Small intestine (tissue), 7 donors: ENCODE data around the gene CRYL1. TPM values are rescaled to one million over a fixed set of nuclear protein-coding genes. Genes with fewer than 3 reads are reported as not detected.

Experiments
- DNase-seq, 2 donors: peaks; one replicate each; pipeline versions ENCODE4 v3.0.0 to v3.0.0-alpha.2; 2013
- FAIRE-seq: peaks from 2 replicates; lab custom pipeline; 2012; peaks lifted over from hg19 to GRCh38; lab: Jason Lieb, UNC
- H3K27ac ChIP-seq, 3 donors: one replicate each; pipeline ENCODE4 v1.5.1; 2013; ENCODE audit warnings: low read length in 2 of 3, mild to moderate bottlenecking in 2 of 3, control low read depth in 1 of 3, inconsistent platforms in 1 of 3, low read depth in 1 of 3, moderate library complexity in 1 of 3
- H3K27me3 ChIP-seq, 3 donors: one replicate each; pipeline ENCODE4 v1.6.1; 2013; ENCODE audit warnings: low read length in 3 of 3, inconsistent platforms in 1 of 3; ENCODE audit not compliant: control insufficient read depth in 3 of 3, insufficient read depth in 3 of 3
- H3K36me3 ChIP-seq, 3 donors: one replicate each; pipeline ENCODE4 v1.6.1; 2013; ENCODE audit warnings: low read length in 3 of 3, inconsistent platforms in 1 of 3, low read depth in 1 of 3, mild to moderate bottlenecking in 1 of 3, moderate library complexity in 1 of 3; ENCODE audit not compliant: control insufficient read depth in 3 of 3, insufficient read depth in 2 of 3
- H3K4me1 ChIP-seq, 3 donors: one replicate each; pipeline ENCODE4 v1.6.1; 2013; ENCODE audit warnings: low read length in 2 of 3, inconsistent platforms in 1 of 3, low read depth in 1 of 3, mild to moderate bottlenecking in 1 of 3, moderate library complexity in 1 of 3; ENCODE audit not compliant: control insufficient read depth in 3 of 3, insufficient read depth in 2 of 3
- H3K4me3 ChIP-seq, 3 donors: one replicate each; pipeline ENCODE4 v1.5.1; 2013; ENCODE audit warnings: low read length in 3 of 3, control low read depth in 1 of 3, inconsistent platforms in 1 of 3, low read depth in 1 of 3, mild to moderate bottlenecking in 1 of 3, moderate library complexity in 1 of 3
- H3K9me3 ChIP-seq, 2 donors: one replicate each; pipeline ENCODE4 v1.6.1; 2013; ENCODE audit warnings: low read depth in 1 of 2, low read length in 1 of 2; ENCODE audit not compliant: control insufficient read depth in 2 of 2, insufficient read depth in 1 of 2
- WGBS, 3 donors: extraction: QIAGEN DNeasy Blood & Tissue Kit; methylation state at CpG; one replicate each; pipeline ENCODE4 v1.1.7; 2013; 5-methylcytosine and 5-hydroxymethylcytosine counted together
- polyA plus RNA-seq, 4 donors: library from polyadenylated mRNA; stranded (reverse) in 3 of 4; unstranded in 1 of 4; fragments of 200-250 nt in 3 of 4; fragments of 120-200 nt in 1 of 4; gene quantifications; one replicate each; pipeline versions ENCODE4 v1.2.1 to v1.2.3, GENCODE V29; 2013
- donor health status: healthy with polysubstance abuse.
- donor health status: control.
- donor health status: control.
- donor health status: Bipolar disorder and iron deficiency.
- donor health status: healthy.

The CRYL1 gene
- polyA plus RNA-seq, 4 donors, result 136 to 372 (median 263) TPM

GRCh38 chr13:20505405-20506366 is 20.0 kb downstream of the CRYL1 start:
- DNase-seq, result no peak
- Histone ChIP-seq H3K4me3 (no peak overlapping the region), H3K9me3 (peaks cover 0 to 6% of the 10 kb centered on the region in 2 donors), H3K27ac (no peak overlapping the region), H3K27me3 (no peaks in the 10 kb centered on the region), H3K4me1 (no peaks in the 10 kb centered on the region), H3K36me3 (peaks cover 0 to 60% (median 4%) of the 10 kb centered on the region in 3 donors)
- no peak for FAIRE-seq
- 84 to 90% (median 89%) methylated on average over 10 of the region's 10 CpGs for WGBS, 3 donors

DNA sequence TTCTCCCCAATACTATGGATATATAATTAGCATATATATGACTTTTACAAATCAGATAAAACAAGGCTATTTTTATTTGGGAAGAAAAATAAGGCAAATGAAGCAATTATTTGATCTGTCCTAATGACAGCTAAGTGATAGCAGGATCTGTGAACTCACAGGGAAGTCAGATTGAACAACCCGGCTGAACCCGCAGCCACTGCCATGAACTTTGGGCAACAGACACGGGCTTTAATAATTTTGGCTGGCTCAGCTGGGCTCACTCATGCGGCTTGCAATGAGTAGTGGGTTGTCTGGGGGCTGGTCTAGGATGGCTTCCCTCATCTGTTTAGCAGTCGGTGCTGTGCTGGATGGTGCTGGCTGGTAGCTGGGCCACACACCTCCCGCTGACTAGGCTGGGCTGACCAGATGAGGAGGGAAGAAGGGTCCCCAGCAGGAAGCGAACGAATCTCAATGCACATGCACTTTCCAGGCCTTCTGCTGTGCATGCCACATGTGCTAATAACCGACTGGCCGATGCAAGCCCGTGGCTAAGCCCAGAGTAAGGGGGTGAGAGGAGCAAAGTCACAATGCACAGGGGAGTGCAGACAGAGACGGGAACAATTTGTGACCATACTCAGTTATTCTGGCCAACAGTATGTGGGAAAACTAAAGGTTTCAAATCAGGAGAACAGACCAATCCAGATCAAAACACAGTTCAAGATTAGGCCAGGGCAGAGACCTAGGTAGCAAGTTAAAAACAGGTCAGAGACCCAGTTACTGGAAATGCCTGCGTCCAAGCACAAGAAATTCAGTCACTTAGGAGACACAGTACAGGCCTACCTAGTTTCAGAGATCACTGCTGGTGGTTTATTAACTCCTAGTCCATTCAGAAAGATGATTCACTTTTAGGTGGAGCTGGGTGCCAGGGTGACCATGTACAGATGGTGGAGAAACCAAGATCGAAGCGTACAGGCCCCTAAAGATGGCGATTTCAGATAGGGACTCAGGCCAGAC is 22.3 kb downstream of the CRYL1 start:
- Histone ChIP-seq H3K4me3 (no peak overlapping the region), H3K27me3 (no peaks in the 10 kb centered on the region), H3K36me3 (peaks cover 0 to 50% (median 4%) of the 10 kb centered on the region in 3 donors), H3K9me3 (peaks cover 0 to 10% of the 10 kb centered on the region in 2 donors), H3K27ac (no peak overlapping the region), H3K4me1 (no peaks in the 10 kb centered on the region)
- WGBS, 3 donors, result 96 to 97% (median 96%) methylated on average over 16 of the region's 16 CpGs
- no peak for DNase-seq
- FAIRE-seq, result no peak

- Histone ChIP-seq H3K36me3 (peaks cover 0 to 38% (median 4%) of the 10 kb centered on the region in 3 donors), H3K9me3 (peaks cover 0 to 10% of the 10 kb centered on the region in 2 donors), H3K4me3 (no peak overlapping the region), H3K27me3 (no peaks in the 10 kb centered on the region), H3K4me1 (no peaks in the 10 kb centered on the region), H3K27ac (no peak overlapping the region)
- WGBS, 3 donors, result 66 to 71% (median 70%) methylated on average over 4 of the region's 4 CpGs
- no peak for FAIRE-seq
- DNase-seq, result no peak
These were observed 24.1 kb downstream of the CRYL1 start for GRCh38 chr13:20501592-20501991.

DNA sequence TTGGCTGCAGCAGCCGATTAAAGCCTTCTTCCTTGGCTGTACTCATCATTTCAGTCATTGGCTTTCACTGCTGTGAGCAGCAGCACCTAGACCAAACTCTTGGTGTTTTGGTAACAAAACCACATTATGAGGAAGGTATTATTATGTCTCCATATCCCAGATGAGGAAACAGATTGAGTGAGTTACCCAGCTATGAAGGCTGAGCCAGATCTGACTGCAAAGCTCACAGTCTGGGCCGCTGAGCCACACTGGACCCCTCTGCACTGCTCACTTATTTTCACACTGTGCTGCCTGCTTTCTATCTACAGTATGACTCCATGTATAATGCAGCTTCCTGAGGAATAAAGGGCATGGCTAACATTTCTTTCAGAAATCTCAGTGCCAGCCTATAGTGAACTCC is 24.5 kb downstream of the CRYL1 start:
- no peaks in the 10 kb centered on the region for H3K4me1 ChIP-seq
- H3K4me3 ChIP-seq, result no peak overlapping the region
- FAIRE-seq (no peak), DNase-seq (no peak)
- H3K27me3 ChIP-seq, result no peaks in the 10 kb centered on the region
- WGBS, 3 donors, result 93 to 100% (median 96%) methylated on average over 2 of the region's 2 CpGs
- H3K27ac ChIP-seq, result no peak overlapping the region
- peaks cover 0 to 10% of the 10 kb centered on the region in 2 donors for H3K9me3 ChIP-seq
- H3K36me3 ChIP-seq, result peaks cover 0 to 38% (median 4%) of the 10 kb centered on the region in 3 donors

- H3K4me3 ChIP-seq, result no peak overlapping the region
- no peaks in the 10 kb centered on the region for H3K27me3 ChIP-seq
- DNase-seq (no peak), FAIRE-seq (no peak)
- peaks cover 0 to 10% of the 10 kb centered on the region in 2 donors for H3K9me3 ChIP-seq
- peaks cover 0 to 33% (median 4%) of the 10 kb centered on the region in 3 donors for H3K36me3 ChIP-seq
- 91 to 97% (median 94%) methylated on average over 2 of the region's 2 CpGs for WGBS, 3 donors
- no peak overlapping the region for H3K27ac ChIP-seq
- peaks cover 0 to 7% (median 0%) of the 10 kb centered on the region in 3 donors for H3K4me1 ChIP-seq
These were observed 25.7 kb downstream of the CRYL1 start for GRCh38 chr13:20499986-20500385.

DNA sequence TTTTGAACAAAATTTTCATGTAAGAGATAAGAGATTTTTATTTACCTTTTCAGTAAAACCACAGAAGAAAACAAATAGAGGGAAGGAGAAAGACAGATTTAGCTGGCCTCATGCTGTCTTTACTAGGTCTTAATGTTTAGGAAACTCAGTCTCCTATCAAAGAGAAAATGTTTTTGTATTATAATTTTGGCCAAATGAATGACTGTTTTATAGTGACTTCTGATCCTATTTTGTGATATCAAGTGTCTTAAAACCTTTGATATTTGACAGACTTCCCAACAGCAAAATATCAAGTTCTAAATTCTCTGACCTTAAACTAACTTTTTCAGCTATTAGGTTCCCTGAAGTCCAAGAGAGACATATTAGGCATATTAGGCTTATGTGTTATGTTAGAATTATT is 27.0 kb downstream of the CRYL1 start:
- DNase-seq, result no peak
- no peak for FAIRE-seq
- no peak overlapping the region for H3K4me3 ChIP-seq
- H3K27me3 ChIP-seq, result no peaks in the 10 kb centered on the region
- no peak overlapping the region for H3K27ac ChIP-seq
- peaks cover 0 to 7% (median 0%) of the 10 kb centered on the region in 3 donors for H3K4me1 ChIP-seq
- H3K36me3 ChIP-seq, result peaks cover 0 to 34% (median 2%) of the 10 kb centered on the region in 3 donors
- H3K9me3 ChIP-seq, result peaks cover 0 to 10% of the 10 kb centered on the region in 2 donors

DNA sequence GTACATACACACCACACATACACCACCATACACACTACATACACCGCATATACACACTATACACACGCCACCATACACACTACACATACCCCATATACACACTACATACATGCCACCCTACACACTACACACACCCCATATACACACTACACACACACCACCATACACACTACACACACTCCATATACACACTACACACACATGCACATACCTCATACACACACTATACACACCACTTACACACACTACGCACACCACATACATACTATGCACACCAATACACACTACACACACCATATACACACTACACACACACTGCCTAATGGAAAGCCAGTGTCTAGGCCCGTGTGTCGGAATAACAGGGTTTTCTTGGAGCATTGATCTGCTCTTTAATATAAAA is 27.5 kb downstream of the CRYL1 start:
- 58 to 66% (median 65%) methylated on average over 5 of the region's 5 CpGs for WGBS, 3 donors
- Histone ChIP-seq H3K27ac (no peak overlapping the region), H3K9me3 (peaks cover 0 to 10% of the 10 kb centered on the region in 2 donors), H3K4me1 (peaks cover 0 to 7% (median 0%) of the 10 kb centered on the region in 3 donors), H3K4me3 (no peak overlapping the region), H3K27me3 (no peaks in the 10 kb centered on the region), H3K36me3 (peaks cover 0 to 35% (median 2%) of the 10 kb centered on the region in 3 donors)
- DNase-seq, result no peak
- FAIRE-seq, result no peak
